ENCODE measurements around the gene PDSS2.

DNA sequence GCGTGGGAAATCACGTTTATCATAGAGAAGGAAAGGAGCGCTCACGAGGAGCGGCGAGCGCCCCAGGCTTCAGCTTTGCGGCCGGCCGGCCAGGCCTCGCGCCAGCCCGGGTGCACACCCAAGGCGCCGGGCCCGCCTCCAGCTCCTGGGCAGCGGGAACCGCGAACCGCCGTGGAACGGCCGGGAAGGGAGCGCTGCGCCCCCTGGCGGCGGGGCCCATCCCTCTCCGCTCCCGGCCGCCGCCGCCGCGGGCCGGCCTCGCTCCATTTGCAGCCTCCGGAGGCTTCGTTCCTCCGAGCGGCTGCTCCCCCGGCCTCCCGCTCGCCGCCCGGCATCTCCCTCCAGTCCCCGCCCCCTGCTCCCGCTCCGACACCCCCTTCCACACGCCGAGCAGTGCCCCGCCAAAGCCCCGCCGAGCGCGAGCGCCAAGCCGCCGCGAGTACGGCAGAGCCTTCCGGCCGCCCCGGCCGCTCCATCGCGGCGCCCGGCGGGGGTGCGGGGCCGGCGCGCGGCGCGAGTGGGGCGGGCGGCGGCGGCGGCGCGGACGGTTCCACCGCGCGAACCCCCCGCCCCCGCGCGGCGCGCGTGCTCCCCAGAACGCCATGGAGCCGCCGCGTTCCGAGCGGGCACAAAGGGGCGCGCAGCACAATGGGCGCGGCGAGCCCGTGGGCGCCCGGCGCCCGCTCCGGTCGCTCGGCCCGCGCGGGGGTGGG, 345.0 kb downstream of the PDSS2 start:
- TF ChIP-seq, protein P1, sequence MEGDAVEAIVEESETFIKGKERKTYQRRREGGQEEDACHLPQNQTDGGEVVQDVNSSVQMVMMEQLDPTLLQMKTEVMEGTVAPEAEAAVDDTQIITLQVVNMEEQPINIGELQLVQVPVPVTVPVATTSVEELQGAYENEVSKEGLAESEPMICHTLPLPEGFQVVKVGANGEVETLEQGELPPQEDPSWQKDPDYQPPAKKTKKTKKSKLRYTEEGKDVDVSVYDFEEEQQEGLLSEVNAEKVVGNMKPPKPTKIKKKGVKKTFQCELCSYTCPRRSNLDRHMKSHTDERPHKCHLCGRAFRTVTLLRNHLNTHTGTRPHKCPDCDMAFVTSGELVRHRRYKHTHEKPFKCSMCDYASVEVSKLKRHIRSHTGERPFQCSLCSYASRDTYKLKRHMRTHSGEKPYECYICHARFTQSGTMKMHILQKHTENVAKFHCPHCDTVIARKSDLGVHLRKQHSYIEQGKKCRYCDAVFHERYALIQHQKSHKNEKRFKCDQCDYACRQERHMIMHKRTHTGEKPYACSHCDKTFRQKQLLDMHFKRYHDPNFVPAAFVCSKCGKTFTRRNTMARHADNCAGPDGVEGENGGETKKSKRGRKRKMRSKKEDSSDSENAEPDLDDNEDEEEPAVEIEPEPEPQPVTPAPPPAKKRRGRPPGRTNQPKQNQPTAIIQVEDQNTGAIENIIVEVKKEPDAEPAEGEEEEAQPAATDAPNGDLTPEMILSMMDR (optimal IDR thresholded peaks at IDR 0.05 in 1 of 3, IDR thresholded peaks at IDR 0.05 in 1 of 3, conservative IDR thresholded peaks at IDR 0.05 in 1 of 3; ENCODE audit: extremely low read depth in 1 of 3, insufficient read depth in 2 of 3, low read length in 3 of 3): peak in 2 of 3 experiments; percentile 61 to 83
- no peak for TF ChIP-seq EZH2 (IDR thresholded peaks at IDR 0.05; ENCODE audit: low read length)

Measured in keratinocyte (primary cell).